IPS-18c (cell line): ENCODE data around the gene NRSN2.
"Not testable (repeated sequence)": the region's sequence is repeated elsewhere in the genome, so short reads cannot be mapped to it uniquely, and the experiment has no call there.

Source experiments
- H3K4me3 ChIP-seq: 2 replicates; pipeline ENCODE4 v1.7.0; 2013; ENCODE audit warnings: low read depth, mild to moderate bottlenecking, low read length, moderate library complexity; ENCODE audit not compliant: insufficient read depth
- H3K9me3 ChIP-seq: one replicate; pipeline ENCODE4 v1.6.1; 2013; ENCODE audit warnings: mild to moderate bottlenecking, low read length, moderate library complexity; ENCODE audit not compliant: control insufficient read depth, insufficient read depth

The NRSN2 gene

GRCh38 chr20:366041-366718, 19.3 kb downstream of the NRSN2 start:
- Histone ChIP-seq H3K9me3 (no peaks in the 10 kb centered on the region), H3K4me3 (no peak overlapping the region)

- no peak overlapping the region for H3K4me3 ChIP-seq
- H3K9me3 ChIP-seq: no peaks in the 10 kb centered on the region
Measured at GRCh38 chr20:366719-367485, 20.0 kb downstream of the NRSN2 start.

GRCh38 chr20:367486-367887, 20.6 kb downstream of the NRSN2 start:
- Histone ChIP-seq H3K4me3 (no peak overlapping the region), H3K9me3 (no peaks in the 10 kb centered on the region)

DNA sequence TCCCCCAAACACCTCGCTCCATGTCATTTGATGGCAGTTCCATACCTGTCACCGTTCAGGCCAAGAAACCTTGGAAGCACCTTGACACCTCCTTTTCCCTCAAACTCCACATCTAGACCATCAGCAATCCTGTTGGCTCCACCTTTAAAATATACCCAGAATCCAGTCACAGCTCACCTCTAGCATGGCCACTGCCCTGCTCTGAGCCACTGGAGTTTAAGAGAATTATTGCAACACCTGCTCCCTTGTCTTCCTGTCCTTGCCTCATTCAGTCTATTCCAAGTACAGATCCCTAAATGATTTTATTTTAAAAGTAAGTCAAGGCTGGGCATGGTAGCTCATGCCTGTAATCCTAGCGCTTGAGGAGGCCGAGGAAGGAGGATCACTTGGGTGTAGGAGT, 22.0 kb downstream of the NRSN2 start:
- Histone ChIP-seq H3K9me3 (no peaks in the 10 kb centered on the region), H3K4me3 (no peak overlapping the region)

GRCh38 chr20:370151-370600, 23.3 kb downstream of the NRSN2 start:
- Histone ChIP-seq H3K9me3 (no peaks in the 10 kb centered on the region), H3K4me3 (no peak overlapping the region)

DNA sequence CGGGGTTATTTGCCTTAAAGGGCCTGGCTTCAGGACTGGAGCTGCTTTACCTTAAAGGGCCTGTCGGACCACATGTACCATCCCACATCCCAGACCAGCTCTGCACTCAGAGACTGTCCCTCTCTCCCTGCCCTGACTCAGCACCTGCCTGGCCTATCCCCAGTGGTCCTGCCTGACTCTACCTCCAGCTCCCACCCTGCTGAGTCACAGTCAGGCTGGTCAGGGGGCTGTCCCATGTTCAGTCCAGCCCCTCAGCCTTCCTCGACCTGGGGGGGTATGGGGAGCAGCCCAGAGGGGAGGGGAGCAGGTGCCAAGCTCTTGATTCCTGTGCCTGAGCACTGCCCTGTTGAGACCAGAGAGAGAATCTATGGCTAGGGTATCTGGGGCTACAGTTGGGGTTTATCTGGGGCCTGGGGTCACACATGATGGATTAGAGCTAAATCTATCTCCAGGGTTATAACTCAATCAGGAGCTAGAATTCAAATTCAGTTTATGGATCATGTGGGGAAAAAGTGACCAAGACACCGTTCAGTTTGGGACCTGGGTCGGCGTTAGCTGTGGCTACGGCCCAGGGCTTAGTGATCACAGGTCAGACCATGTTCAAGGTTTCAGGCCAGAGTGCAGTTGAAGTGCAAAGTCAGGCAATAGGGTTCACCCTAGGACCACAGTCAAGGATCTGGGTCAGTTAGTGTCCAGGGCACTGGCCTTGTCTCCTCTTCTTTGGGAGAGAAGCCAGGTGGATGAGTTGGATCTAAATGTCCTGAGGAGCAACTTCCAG, 24.3 kb downstream of the NRSN2 start:
- Histone ChIP-seq H3K4me3 (no peak overlapping the region), H3K9me3 (no peaks in the 10 kb centered on the region)

- H3K9me3 ChIP-seq: no peaks in the 10 kb centered on the region
- no peak overlapping the region for H3K4me3 ChIP-seq
Measured at GRCh38 chr20:371755-372542, 25.0 kb downstream of the NRSN2 start.

- not testable (repeated sequence) for H3K4me3 ChIP-seq, H3K9me3 ChIP-seq
Measured at GRCh38 chr20:372543-373082, 25.7 kb downstream of the NRSN2 start.

DNA sequence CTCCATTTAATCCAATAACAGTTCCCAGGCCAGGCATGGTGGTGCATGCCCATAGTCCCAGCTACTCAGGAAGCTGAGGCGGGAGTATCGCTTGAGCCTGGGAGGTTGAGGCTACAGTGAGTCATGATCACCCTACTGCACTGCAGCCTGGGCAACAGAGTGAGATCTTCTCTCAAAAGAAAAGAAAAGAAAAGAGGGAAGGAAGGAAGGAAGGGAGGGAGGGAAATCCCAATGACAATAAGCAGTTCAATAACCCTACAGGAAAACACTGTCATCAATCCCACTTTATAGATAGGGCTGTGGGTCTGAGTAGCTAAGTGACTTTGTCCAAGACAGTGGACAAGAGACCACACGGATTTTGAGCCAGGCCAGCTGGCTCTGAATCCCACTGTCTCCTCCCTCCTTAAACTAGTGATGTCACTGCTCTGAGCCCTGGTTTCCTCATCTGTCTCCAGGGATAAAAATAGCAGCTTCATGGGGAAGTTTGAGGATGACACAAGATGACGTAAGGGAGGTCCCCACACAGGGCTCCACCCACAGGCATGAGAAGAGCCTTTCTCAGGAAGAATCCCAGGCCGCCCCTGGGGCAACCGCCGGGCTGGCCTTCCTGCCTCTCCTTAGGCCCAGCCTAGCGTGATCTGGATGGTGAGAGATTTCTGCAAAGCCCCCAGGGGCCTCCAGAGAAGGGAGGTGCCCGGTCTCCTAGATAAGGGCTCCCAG, 26.4 kb downstream of the NRSN2 start:
- H3K9me3 ChIP-seq: no peaks in the 10 kb centered on the region
- no peak overlapping the region for H3K4me3 ChIP-seq

- no peak overlapping the region for H3K4me3 ChIP-seq
- no peaks in the 10 kb centered on the region for H3K9me3 ChIP-seq
Measured at GRCh38 chr20:375265-375889, 28.5 kb downstream of the NRSN2 start.

- Histone ChIP-seq H3K9me3 (peaks cover 2% of the 10 kb centered on the region), H3K4me3 (no peak overlapping the region)
Measured at GRCh38 chr20:376089-376488, 29.2 kb downstream of the NRSN2 start.

DNA sequence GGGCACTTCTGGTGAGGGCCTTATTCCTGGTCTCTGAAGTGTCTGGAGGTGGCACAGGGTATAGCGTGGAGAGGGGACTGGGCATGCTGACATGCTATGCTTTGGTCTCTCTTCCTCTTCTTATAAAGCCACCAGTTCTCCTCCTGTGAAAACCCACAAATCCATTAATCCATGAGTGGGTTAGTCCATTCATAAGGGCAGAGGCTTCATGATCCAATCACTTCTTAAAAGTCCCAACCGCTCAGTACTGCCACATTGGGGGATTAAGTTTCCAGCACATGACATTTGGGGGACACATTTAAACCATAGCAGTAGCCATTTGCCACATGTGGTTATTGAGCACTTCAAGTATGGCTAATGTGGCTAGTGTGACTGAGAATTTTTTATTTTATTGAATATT, 29.8 kb downstream of the NRSN2 start:
- no peak overlapping the region for H3K4me3 ChIP-seq
- H3K9me3 ChIP-seq: peaks cover 2% of the 10 kb centered on the region

DNA sequence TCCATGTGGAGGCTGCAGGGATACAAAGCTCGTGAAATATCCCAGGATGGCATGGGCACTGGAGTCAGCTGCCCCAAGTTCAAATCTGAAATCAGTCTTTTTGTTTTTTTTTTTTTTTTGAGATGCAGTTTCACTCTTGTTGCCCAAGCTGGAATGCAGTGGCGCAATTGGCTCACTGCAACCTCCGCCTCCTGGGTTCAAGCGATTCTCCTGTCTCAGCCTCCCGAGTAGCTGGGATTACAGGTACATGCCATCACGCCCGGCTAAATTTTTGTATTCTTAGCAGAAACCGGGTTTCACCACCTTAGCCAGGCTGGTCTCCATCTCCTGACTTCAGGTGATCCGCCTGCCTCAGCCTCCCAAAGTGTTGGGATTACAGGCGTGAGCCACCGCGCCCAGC, 30.7 kb downstream of the NRSN2 start:
- H3K9me3 ChIP-seq, H3K4me3 ChIP-seq: not testable (repeated sequence)

GRCh38 chr20:378961-379336, 32.0 kb downstream of the NRSN2 start:
- H3K4me3 ChIP-seq: no peak overlapping the region
- peaks cover 2% of the 10 kb centered on the region for H3K9me3 ChIP-seq

- Histone ChIP-seq H3K4me3 (peak overlapping the region; percentile 67), H3K9me3 (peaks cover 2% of the 10 kb centered on the region)
Measured at GRCh38 chr20:380763-381580, 34.1 kb downstream of the NRSN2 start.
